Measurements from ENCODE around the gene CA6.
A peak's percentile ranks its signal among the peaks of the same experiment; 100 is the strongest.
"Not testable (repeated sequence)": the region's sequence is repeated elsewhere in the genome, so short reads cannot be mapped to it uniquely, and the experiment has no call there.

CA6 gene

GRCh38 chr1:8930116-8930515 lies 15.6 kb upstream of the CA6 start:
- DNase-seq, result peak; percentile 98

GRCh38 chr1:8937051-8937450 lies 8.6 kb upstream of the CA6 start:
- DNase-seq, result not testable (repeated sequence)

- no peak for DNase-seq
Measured at GRCh38 chr1:8937701-8938100, 8.0 kb upstream of the CA6 start.

GRCh38 chr1:8938232-8938999 lies 7.3 kb upstream of the CA6 start:
- DNase-seq, result no peak

GRCh38 chr1:8939000-8939265 lies 6.7 kb upstream of the CA6 start:
- no peak for DNase-seq

GRCh38 chr1:8939362-8939995 lies 6.2 kb upstream of the CA6 start:
- DNase-seq, result no peak

- DNase-seq, result no peak
Measured at GRCh38 chr1:8941906-8942305, 3.8 kb upstream of the CA6 start.

- DNase-seq, result no peak
Measured at GRCh38 chr1:8943498-8944405, 1.9 kb upstream of the CA6 start.

- no peak for DNase-seq
Measured at GRCh38 chr1:8947127-8947691, 1.5 kb downstream of the CA6 start.

- no peak for DNase-seq
Measured at GRCh38 chr1:8950309-8950708, 4.6 kb downstream of the CA6 start.

GRCh38 chr1:8951231-8951630 lies 5.6 kb downstream of the CA6 start:
- no peak for DNase-seq

- DNase-seq, result no peak
Measured at GRCh38 chr1:8955406-8955805, 9.7 kb downstream of the CA6 start.

- no peak for DNase-seq
Measured at GRCh38 chr1:8956461-8957349, 11.0 kb downstream of the CA6 start.

- DNase-seq, result peak; percentile 23
Measured at GRCh38 chr1:8962812-8963530, 17.3 kb downstream of the CA6 start.

GRCh38 chr1:8963963-8964362 lies 18.3 kb downstream of the CA6 start:
- DNase-seq, result no peak

GRCh38 chr1:8965121-8965820 lies 19.6 kb downstream of the CA6 start:
- no peak for DNase-seq

- DNase-seq, result no peak
Measured at GRCh38 chr1:8966606-8967005, 20.9 kb downstream of the CA6 start.

GRCh38 chr1:8968902-8969301 lies 23.2 kb downstream of the CA6 start:
- not testable (repeated sequence) for DNase-seq

GRCh38 chr1:8969937-8970336 lies 24.3 kb downstream of the CA6 start:
- no peak for DNase-seq

GRCh38 chr1:8970870-8971337 lies 25.2 kb downstream of the CA6 start:
- no peak for DNase-seq

- no peak for DNase-seq
Measured at GRCh38 chr1:8974551-8974950, 28.9 kb downstream of the CA6 start.
